ENCODE measurements around the gene PLCB1.

DNA sequence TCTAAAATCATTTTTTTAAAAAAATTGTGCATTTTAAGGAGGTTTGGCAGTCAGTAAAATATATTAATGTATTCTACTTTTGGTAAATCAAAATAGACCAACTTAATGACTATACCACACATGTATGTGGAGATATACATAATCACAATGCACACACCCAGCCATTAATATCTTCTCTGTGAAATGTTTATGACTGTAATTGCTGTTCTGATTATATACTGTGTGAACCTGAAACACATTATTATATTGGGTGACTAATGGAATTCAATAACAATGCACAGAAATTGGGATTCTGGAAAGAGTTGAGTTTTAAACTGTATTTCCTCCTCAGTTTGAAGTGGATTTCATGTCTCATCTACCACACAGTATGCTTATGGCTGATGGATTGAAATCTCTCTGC lies 233.6 kb downstream of the PLCB1 start:
- TF ChIP-seq, protein P1, sequence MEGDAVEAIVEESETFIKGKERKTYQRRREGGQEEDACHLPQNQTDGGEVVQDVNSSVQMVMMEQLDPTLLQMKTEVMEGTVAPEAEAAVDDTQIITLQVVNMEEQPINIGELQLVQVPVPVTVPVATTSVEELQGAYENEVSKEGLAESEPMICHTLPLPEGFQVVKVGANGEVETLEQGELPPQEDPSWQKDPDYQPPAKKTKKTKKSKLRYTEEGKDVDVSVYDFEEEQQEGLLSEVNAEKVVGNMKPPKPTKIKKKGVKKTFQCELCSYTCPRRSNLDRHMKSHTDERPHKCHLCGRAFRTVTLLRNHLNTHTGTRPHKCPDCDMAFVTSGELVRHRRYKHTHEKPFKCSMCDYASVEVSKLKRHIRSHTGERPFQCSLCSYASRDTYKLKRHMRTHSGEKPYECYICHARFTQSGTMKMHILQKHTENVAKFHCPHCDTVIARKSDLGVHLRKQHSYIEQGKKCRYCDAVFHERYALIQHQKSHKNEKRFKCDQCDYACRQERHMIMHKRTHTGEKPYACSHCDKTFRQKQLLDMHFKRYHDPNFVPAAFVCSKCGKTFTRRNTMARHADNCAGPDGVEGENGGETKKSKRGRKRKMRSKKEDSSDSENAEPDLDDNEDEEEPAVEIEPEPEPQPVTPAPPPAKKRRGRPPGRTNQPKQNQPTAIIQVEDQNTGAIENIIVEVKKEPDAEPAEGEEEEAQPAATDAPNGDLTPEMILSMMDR (conservative IDR thresholded peaks at IDR 0.05; ENCODE audit: low read depth in 2 of 2), result no peak
- TF ChIP-seq REST (IDR thresholded peaks at IDR 0.05; ENCODE audit: unreplicated experiment), result no peak
- no peak for TF ChIP-seq POLR2AphosphoS5 (IDR thresholded peaks at IDR 0.05; ENCODE audit: low read depth)
